GM12878 (cell line): Measurements from ENCODE around the gene RPRD1A. TPM values are rescaled to one million over a fixed set of nuclear protein-coding genes. Genes with fewer than 3 reads are reported as not detected.

Experiments used
- ATAC-seq: fragments of 200-7000 bp; cut with Tn5 transposase; 3 replicates; pipeline ENCODE4 v1.9.1; 2020; ENCODE audit warnings: mild to moderate bottlenecking, moderate library complexity
- BruUV-seq: library from RNA; stranded (reverse); fragments of 400-500 nt; replicated peaks from 2 replicates; lab custom pipeline; 2021; lab: Mats Ljungman, UMichigan
- CTCF ChIA-PET: fragments of 300-600 bp; sonication (Branson Sonifier 250); formaldehyde crosslinking; extraction: SDS; loops from one replicate; lab custom pipeline; 2021; ENCODE audit warnings: inconsistent platforms; lab: Yijun Ruan, JAX
- POLR2A ChIA-PET: fragments of 350-600 bp; formaldehyde crosslinking; extraction: SDS; loops from one replicate; lab custom pipeline; 2021; ENCODE audit warnings: inconsistent platforms; lab: Charles Lee
- RAD21 ChIA-PET: fragments of 300-600 bp; sonication (Branson Sonifier 250); formaldehyde crosslinking; loops from one replicate; lab custom pipeline; 2023; ENCODE audit warnings: antibody characterized with exemption; ENCODE audit not compliant: unreplicated experiment; lab: Charles Lee
- SMC1A ChIA-PET: fragments of 300-600 bp; sonication (Branson Sonifier 250); formaldehyde crosslinking; loops from one replicate; lab custom pipeline; 2023; ENCODE audit not compliant: unreplicated experiment, uncharacterized antibody; lab: Charles Lee
- DNase-seq: peaks from one replicate; pipeline ENCODE4 v3.0.0-alpha.2; 2011; ENCODE audit warnings: low read depth, low spot score
- FAIRE-seq: peaks from 3 replicates; lab custom pipeline; 2011; peaks lifted over from hg19 to GRCh38; lab: Jason Lieb, UNC
- H2AFZ ChIP-seq: 2 replicates; pipeline ENCODE4 v1.6.0; 2011; ENCODE audit warnings: low read depth, low read length, control low read depth; ENCODE audit not compliant: control insufficient read depth
- H3K27ac ChIP-seq: 2 replicates; pipeline ENCODE4 v1.5.1; 2011; ENCODE audit warnings: control low read depth; ENCODE audit not compliant: control insufficient read depth, insufficient read depth
- H3K27me3 ChIP-seq, 2 experiments: replicated peaks in 1 of 2; 2 replicates each; pipeline versions ENCODE4 v1.6.0 to v1.6.1; 2011; ENCODE audit warnings: low read length in 1 of 2; ENCODE audit not compliant: control insufficient read depth in 2 of 2, insufficient read depth in 2 of 2
- H3K36me3 ChIP-seq, 2 experiments: 2 replicates each; pipeline ENCODE4 v1.5.1; 2011; ENCODE audit warnings: low read length in 1 of 2; ENCODE audit not compliant: control insufficient read depth in 2 of 2, insufficient read depth in 2 of 2
- H3K4me1 ChIP-seq: 2 replicates; pipeline ENCODE4 v1.6.1; 2011; ENCODE audit warnings: mild to moderate bottlenecking, low read length, moderate library complexity, mixed read lengths; ENCODE audit not compliant: control insufficient read depth, insufficient read depth
- H3K4me2 ChIP-seq: 2 replicates; pipeline ENCODE4 v1.6.0; 2011; ENCODE audit warnings: control low read depth; ENCODE audit not compliant: control insufficient read depth, insufficient read depth
- H3K4me3 ChIP-seq: fragments of 200-600 bp; sonication (generic); 2 replicates; pipeline ENCODE4 v1.5.1; 2016
- H3K79me2 ChIP-seq: 2 replicates; pipeline ENCODE4 v1.6.0; 2011; ENCODE audit warnings: low read length; ENCODE audit not compliant: control insufficient read depth, insufficient read depth
- H3K9ac ChIP-seq: 2 replicates; pipeline ENCODE4 v1.8.0; 2011; ENCODE audit warnings: low read length, control low read depth, mixed read lengths; ENCODE audit not compliant: control insufficient read depth, insufficient read depth
- H3K9me3 ChIP-seq: replicated peaks from 3 replicates; pipeline ENCODE4 v1.5.1; 2011; ENCODE audit warnings: mild to moderate bottlenecking, low read length; ENCODE audit not compliant: control insufficient read depth, insufficient read depth
- H4K20me1 ChIP-seq: 2 replicates; pipeline ENCODE4 v1.6.0; 2011; ENCODE audit not compliant: control insufficient read depth, insufficient read depth
- GABPA ChIP-seq: IDR thresholded peaks from 2 replicates; pipeline ENCODE4 v1.6.1; 2014; ENCODE audit warnings: antibody characterized with exemption, low read depth, mild to moderate bottlenecking, inconsistent platforms
- HDAC6 ChIP-seq: fragments of 200-600 bp; sonication (generic); IDR thresholded peaks from one replicate; pipeline ENCODE4 v1.8.0; 2017; ENCODE audit warnings: antibody characterized with exemption; ENCODE audit not compliant: unreplicated experiment
- IRF4 ChIP-seq: IDR thresholded peaks from 2 replicates; pipeline ENCODE4 v1.6.1; 2011; ENCODE audit warnings: low read depth, low read length
- JUNB ChIP-seq: IDR thresholded peaks from 2 replicates; pipeline ENCODE4 v1.6.1; 2016; ENCODE audit warnings: antibody characterized with exemption, mild to moderate bottlenecking
- KDM1A ChIP-seq: fragments of 200-600 bp; sonication (generic); IDR thresholded peaks from 2 replicates; pipeline ENCODE4 v1.6.1; 2016; ENCODE audit warnings: borderline replicate concordance
- MEF2A ChIP-seq: IDR thresholded peaks from 2 replicates; pipeline ENCODE4 v1.6.1; 2011; ENCODE audit warnings: low read depth, mild to moderate bottlenecking, low read length, moderate library complexity; ENCODE audit not compliant: insufficient read depth
- POU2F2 ChIP-seq: IDR thresholded peaks from 3 replicates; pipeline ENCODE4 v1.6.1; 2011; ENCODE audit warnings: low read depth, mild to moderate bottlenecking, low read length, borderline replicate concordance
- RBBP5 ChIP-seq: fragments of 200-600 bp; sonication (generic); conservative IDR thresholded peaks from 2 replicates; pipeline ENCODE4 v1.6.1; 2016
- RFX5 ChIP-seq: IDR thresholded peaks from 2 replicates; pipeline ENCODE4 v1.6.1; 2011; ENCODE audit warnings: low read depth, low read length, improper control_type of control experiment
- TBL1XR1 ChIP-seq: IDR thresholded peaks from 2 replicates; pipeline ENCODE4 v1.6.1; 2012; ENCODE audit warnings: low read depth, low read length, improper control_type of control experiment
- ZSCAN29 ChIP-seq: fragments of 450-650 bp; IDR thresholded peaks from 2 replicates; pipeline ENCODE4 v1.6.1; 2017; ENCODE audit warnings: mild to moderate bottlenecking, moderate library complexity
- in situ Hi-C: fragments of 300-500 bp; cut with MboI; formaldehyde crosslinking; loops from 9 replicates; pipeline ENCODE4 v1.14.3; 2018; ENCODE audit warnings: mixed read lengths
- intact Hi-C: fragments of 100-400 bp; cut with micrococcal nuclease; formaldehyde crosslinking; loops from one replicate; pipeline ENCODE4 v1.14.2; 2022; ENCODE audit not compliant: unreplicated experiment
- polyA plus RNA-seq, 11 experiments: library from polyadenylated mRNA; depleted of rRNA in 4 of 11; unstranded in 6 of 11; stranded (reverse) in 5 of 11; fragments of >200 nt; fragmentation: Nextera tagmentation in 4 of 11; fragmentation: Illumina TruSeq in 1 of 11; extraction: Ambion mirVana in 4 of 11; extraction: Trizol in 1 of 11; gene quantifications; 1 replicate in 1 of 11; 2 replicates in 10 of 11; pipeline versions ENCODE4 v1.2.1 to v1.2.3, GENCODE V29; 2011 to 2016; ENCODE audit warnings: inconsistent platforms in 2 of 11, missing spikeins in 2 of 11, low read depth in 1 of 11
- total RNA-seq, 4 experiments: library from RNA; depleted of rRNA in 3 of 4; stranded (reverse); fragments of >200 nt in 3 of 4; fragmentation: Illumina TruSeq in 1 of 4; extraction: Trizol in 1 of 4; gene quantifications; 2 replicates each; pipeline versions ENCODE4 v1.2.1 to v1.2.3, GENCODE V29; 2013 to 2021
- TF ChIP-seq, protein P1 (sequence below): fragments of 150-350 bp; IDR thresholded peaks from 2 replicates; pipeline ENCODE4 v1.6.1; 2014; ENCODE audit warnings: mild to moderate bottlenecking, low read depth, low read length

The RPRD1A gene
- total and polyA plus RNA-seq, 10 of the 15 experiments (the other 5 are each of a cell fraction or from before 2014, with no cell fraction given) = 16.2 to 66.2 (median 36.2) TPM

DNA sequence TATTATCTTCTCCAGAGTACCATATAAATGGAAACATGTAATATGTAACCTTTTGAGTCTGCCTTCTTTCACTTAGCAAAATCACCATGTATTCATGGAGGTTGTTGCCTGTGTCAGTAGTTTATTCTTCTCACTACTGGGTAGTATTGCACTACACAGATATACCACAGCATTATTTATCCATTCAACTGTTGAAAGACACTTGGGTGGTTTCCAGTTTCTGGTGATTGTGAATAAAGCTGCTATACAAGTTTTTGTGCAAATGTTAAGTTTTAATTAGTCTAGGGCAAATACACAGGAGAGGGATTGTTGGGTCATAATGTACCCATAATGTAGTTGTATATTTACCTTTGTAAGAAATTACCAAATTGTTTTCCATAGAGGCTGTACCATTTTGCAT lies 29.6 kb upstream of the RPRD1A start:
- SMC1A ChIA-PET = interaction anchor here (2.3 to 8.4 kb wide), 2 partner anchors 80 to 186 kb away, joined by 11 to 167 read pairs; no protein-coding TSS in a partner anchor
- H3K36me3 ChIP-seq = no peaks in the 10 kb centered on the region
- H3K27me3 ChIP-seq = no peaks in the 10 kb centered on the region
- in situ Hi-C loops (loop anchor here (10.0 kb wide), 1 partner anchor 478 kb away; no protein-coding TSS in a partner anchor), intact Hi-C loops (loop anchor here (1.0 to 10.0 kb wide), 7 partner anchors 80 to 712 kb away; no protein-coding TSS in a partner anchor)
- RAD21 ChIA-PET = interaction anchor here (0.7 to 2.3 kb wide), 3 partner anchors 184 to 189 kb away, joined by 4 to 19 read pairs (median 4); no protein-coding TSS in a partner anchor
- H3K27ac ChIP-seq = no peak overlapping the region
- H2AFZ ChIP-seq = no peak overlapping the region
- no peak for DNase-seq
- H3K79me2 ChIP-seq = no peaks in the 10 kb centered on the region
- CTCF ChIA-PET = interaction anchor here (0.6 to 9.3 kb wide), 10 partner anchors 11 to 711 kb away, joined by 3 to 178 read pairs (median 4); no protein-coding TSS in a partner anchor
- no peak for TF ChIP-seq HDAC6
- TF ChIP-seq TBL1XR1 = no peak
- TF ChIP-seq KDM1A = no peak
- no peak for TF ChIP-seq ZSCAN29
- TF ChIP-seq IRF4 = no peak
- TF ChIP-seq POU2F2 = no peak
- no peak for TF ChIP-seq RBBP5
- TF ChIP-seq, protein P1, sequence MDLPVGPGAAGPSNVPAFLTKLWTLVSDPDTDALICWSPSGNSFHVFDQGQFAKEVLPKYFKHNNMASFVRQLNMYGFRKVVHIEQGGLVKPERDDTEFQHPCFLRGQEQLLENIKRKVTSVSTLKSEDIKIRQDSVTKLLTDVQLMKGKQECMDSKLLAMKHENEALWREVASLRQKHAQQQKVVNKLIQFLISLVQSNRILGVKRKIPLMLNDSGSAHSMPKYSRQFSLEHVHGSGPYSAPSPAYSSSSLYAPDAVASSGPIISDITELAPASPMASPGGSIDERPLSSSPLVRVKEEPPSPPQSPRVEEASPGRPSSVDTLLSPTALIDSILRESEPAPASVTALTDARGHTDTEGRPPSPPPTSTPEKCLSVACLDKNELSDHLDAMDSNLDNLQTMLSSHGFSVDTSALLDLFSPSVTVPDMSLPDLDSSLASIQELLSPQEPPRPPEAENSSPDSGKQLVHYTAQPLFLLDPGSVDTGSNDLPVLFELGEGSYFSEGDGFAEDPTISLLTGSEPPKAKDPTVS = no peak
- TF ChIP-seq GABPA = no peak
- no peak for TF ChIP-seq RFX5
- no peak for TF ChIP-seq JUNB
- no peak for TF ChIP-seq MEF2A
- H4K20me1 ChIP-seq = no peaks in the 10 kb centered on the region
- no peak for FAIRE-seq
- POLR2A ChIA-PET = no interaction called here
- H3K4me1 ChIP-seq = no peaks in the 10 kb centered on the region
- no TSS peak for BruUV-seq
- no peak overlapping the region for H3K4me2 ChIP-seq
- no peak overlapping the region for H3K9ac ChIP-seq
- H3K9me3 ChIP-seq = peaks cover 1% of the 10 kb centered on the region; the same call in 2 of the 3 replicates
- ATAC-seq = peak; percentile 36; the same call in 2 of the 3 replicates
- no peak overlapping the region for H3K4me3 ChIP-seq
